ENCODE measurements around the gene BICC1. TPM values are rescaled to one million over a fixed set of nuclear protein-coding genes. Genes with fewer than 3 reads are reported as not detected.

The BICC1 gene
- total RNA-seq, 1 donor from 2014 or later, result 7.6 TPM

DNA sequence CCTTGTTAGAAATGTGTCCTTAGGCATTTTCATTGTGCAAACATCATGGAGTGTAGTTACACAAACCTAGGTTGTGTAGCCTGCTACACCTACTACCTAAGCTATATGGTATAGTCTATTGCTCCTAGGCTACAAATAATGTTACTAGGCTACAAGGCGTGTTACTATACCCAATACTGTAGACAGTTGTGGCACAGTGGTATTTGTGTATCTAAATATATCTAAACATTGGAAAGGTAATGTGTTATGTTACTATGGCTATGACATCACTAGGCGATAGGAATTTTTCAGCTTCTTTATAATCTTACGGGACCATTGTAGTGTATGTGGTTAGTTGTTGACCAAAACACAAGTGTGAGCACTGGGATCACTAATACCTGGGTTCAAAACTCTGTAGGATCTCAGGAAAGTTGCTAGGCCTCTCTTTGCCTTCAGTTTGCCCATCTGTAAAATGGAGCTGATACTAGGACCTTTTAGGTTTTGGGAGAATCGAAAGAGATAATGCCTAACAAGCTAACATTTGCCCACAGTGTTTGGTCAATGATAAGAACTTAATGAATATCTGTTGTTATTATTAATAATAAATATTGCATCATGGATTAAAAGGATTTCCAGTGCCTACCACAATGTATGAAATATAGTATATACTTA lies 2.7 kb downstream of the BICC1 start:
- no peak for DNase-seq

DNA sequence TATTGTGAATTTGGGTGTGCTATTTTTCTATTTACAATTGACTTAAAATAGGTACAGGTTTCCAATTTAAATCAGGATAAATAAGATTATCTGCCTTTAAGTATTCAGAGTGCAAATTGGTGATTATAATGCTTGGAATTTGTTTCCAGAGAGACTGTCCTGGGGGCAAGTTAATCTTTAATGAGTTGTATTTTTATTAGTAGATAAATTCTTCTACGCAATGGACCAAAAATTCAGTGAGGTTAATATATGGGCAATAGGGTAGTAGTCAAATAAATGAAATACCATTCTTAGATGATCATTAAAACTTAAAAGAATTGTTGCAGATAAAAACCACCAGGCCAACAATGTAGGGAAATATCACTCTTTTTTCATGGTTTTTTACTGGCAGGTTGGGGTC lies 3.4 kb downstream of the BICC1 start:
- no peak for DNase-seq

DNA sequence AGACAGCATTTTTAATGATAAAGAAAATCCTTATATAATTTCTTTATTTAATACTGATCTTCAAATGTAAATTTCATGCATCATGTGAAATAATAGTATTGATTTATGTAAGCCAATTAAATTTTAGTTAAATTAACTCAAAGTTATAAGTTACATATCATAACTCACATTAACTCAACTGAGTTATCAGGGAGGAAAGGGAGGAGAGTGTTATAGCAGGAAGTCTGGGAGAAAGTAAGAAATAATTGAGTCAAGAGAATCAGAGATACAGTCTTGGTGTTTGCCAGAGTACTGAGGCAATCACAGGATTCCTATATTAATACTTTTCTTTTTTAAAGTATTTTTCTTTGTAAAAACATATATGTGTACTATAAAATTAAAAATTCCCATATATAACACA lies 4.0 kb downstream of the BICC1 start:
- DNase-seq, result no peak

DNA sequence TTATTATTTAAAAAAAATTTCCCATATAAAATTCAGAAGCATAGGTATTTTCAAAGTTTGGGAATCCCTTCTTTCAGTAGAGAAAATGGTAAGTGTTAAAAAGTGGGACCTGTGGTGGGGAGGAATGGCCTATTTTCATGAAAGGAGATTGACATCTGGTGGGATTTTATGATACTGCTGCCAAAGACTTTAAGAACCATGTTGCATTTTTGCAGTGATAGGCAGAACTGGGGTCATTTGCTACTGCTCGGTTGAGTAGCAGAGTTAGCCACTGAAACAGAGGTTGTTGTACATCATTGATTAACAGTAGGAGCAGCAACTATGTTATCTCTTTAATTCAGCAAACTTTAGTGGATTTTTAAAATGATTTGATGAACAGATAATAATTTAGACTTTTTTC lies 4.4 kb downstream of the BICC1 start:
- no peak for DNase-seq

DNA sequence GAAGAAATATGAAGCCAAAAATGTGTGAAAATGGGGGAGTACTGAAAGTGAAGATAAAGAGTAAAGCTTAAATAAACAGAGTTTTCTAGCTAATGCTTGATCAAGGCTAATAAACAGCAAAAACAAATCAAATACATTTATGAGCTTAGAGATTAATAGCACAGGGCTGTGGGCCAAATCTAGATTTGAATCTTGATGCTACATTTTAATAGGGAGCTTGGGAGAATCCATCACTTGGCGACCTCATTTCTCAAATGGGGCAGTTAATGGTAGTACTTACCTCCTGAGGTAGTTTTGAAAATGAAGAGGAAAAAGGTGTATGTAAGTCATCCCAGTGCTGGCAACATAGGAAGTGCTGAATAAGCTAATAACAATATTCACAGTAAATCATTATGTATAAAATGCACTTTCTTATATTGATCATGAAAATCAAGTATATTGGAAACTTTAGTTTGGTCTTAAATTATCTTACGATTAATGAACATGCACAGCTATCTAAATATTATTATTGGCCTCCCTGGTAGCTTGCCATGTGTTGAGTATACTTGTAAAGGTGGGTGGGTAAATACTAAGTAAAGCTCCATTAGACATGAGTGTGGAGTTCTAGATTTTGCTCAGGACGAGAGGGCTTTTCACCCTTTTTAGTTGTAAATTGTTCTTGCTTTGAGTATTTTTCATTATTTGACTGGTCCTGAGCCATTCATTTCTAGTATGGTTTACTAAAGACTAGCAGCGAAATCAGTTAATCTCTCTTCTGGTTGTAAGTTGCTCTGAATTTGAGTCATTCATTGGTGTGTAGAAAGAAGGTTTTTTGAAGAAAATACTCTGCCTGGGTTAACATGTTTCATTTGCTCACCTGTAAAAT lies 5.1 kb downstream of the BICC1 start:
- DNase-seq, result no peak

DNA sequence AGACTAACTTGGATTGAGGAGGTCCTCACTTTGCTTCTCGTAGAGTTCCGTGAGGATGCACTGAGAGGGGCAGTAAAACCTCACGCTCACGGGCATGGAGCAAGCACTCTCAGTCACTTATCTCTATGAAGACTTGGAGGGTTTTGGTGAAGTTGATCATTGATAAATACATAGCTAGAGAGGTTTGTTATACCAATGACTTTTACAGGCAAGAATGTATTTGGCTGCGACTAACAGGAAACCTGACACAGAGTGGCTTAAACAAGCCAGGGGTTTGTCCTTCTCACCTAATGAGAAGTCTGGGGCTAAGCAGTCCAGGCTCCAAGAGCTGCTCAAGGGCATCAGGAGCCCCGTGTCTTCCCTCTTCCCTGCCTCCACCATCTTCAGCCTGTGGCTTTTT lies 6.1 kb downstream of the BICC1 start:
- no peak for DNase-seq

DNA sequence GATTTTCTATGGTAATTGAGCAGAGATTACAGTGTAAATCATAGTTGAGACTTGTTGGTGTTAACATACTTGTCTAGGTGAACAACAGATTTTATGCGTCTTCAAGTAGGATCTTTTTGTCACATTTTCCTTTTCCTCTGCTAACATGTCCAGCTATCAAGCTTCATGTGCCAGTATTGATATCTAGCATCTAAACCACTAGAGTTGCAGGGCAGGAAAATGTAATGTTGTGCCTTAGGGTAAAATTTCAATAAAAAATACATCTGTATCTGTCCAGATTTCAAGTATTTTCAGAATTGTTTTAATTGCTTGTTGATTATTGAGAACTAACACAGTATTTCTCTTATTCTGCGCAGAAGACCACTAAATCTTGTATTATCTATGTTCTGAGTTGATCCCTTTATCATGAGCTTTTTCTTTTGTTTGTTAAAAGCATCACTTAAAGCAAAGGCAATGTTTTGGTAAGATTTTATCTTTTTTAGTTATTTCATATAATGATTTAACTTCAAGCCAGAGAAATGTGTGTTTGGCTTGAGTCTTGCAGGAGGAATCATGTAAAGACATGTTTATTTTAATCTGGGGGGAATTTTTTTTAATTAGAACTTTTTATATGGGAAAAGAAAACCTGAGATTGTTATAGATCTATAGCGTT lies 16.5 kb downstream of the BICC1 start:
- no peak for DNase-seq

DNA sequence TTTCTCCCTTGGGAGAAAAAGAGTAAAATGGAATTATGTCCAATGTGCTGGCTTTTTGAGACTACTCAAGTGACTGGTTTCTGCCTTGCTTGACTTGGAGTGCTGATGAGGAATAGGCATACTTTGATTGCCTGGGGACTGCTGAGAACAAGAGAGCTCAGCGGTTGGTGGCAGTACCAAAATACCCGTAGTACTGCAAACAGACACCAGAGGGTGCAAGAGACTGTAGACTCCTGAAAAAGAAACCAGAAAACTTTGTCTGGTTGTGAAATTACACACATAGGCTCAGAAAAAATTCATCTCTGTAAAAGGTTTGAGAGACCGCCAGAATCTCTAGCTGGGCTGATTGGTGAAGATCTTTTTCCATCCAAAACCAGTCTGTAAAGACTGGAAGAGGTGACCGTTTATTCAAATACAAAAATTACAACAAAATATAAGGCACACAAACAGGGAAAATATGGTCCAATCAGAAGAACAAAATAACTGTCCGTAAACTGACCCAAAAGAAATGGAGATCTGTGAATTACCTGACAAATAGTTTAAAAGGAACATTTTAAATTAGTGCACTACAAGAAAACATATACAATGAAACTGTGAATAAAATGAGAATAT lies 18.5 kb downstream of the BICC1 start:
- no peak for DNase-seq

DNA sequence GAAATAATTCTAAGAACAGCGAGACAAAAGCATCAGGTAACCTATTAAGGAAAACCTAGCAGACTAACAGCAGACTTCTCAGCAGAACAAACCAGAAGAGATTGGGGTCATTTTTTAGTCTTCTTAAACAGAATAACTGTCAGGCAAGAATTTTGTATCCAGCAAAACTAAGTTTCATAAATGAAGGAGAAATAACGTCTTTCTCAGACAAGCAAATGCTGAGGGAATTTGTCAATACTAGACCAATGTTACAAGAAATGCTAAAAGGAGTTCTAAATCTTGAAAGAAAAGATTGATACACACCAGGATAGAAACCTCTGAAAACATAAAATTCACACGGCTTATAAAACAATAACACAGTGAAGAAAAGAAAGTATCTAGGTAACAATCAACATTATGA lies 22.6 kb downstream of the BICC1 start:
- DNase-seq, result no peak

DNA sequence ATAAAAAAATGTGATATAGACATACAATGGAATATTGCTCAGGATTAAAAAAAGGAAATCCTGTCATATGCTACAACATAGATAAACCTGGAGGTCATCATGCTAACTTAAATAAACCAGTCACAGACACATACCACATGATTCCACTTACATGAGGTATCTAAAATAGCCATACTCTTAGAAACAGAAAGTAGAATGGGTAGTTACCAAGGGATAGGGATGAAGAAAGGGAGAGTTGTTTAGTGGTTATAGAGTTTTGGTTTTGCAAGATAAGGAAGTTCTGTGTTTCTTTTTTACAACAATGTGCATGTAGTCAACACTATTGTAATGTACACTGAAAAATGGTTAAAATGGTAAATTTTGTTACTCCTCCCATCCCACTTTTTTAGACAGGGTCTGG lies 30.5 kb downstream of the BICC1 start:
- DNase-seq, result no peak

DNA sequence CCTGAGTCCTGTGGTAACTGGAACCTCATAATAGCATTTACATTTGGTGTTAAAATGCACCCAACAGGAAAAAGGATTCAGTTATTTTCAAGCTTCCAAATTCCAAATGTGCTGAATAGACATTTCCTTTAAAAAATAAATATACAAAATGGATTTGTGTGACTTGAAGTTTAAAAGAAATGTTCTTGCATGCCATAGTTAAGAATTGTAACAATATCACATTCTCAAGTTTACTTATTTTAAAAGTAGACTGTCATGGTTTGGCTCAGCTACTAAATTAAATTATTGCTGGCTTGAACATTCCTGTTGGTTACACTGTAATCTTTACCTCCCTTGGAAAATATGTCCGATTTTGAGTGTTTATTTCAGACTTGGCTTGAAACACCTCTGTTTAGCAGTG lies 31.5 kb downstream of the BICC1 start:
- no peak for DNase-seq

DNA sequence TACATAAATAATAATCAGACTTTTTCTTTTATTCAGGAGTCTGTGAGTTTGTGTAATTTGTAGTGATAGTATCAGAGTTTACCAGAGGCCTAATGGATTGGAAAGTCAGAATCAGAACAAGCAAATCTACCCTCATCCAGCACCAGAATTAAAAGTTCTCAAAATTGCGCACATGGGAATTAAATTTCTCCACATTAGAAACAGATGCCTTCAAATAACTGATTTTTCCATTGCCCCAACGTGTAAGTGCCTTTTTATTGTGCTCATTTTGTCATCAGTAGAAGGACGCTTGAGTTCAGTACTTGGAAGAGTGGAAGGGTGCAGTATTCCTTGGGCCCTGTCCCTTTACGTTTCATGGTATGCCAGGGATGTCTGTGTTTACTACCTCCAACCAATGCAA lies 32.8 kb downstream of the BICC1 start:
- DNase-seq, result no peak

DNA sequence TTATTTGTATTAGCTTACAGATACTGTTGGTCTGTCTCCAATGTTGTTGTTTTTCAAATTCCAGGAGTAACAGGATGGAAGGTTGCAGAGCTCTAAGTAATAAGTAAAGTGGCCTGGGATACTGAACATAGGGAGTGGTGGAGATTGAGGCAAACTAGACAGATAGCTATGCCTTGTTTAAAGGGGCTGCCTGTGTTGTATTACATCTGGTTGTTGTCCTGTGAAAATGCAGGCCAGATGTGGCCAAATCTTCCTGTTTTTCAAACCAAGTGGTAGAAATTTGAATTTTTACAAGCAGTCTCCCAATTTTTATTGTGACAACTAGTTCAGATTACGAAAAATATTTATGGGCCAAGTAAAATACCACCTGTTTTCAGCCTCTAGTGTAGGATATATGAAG lies 33.5 kb downstream of the BICC1 start:
- no peak for DNase-seq

DNA sequence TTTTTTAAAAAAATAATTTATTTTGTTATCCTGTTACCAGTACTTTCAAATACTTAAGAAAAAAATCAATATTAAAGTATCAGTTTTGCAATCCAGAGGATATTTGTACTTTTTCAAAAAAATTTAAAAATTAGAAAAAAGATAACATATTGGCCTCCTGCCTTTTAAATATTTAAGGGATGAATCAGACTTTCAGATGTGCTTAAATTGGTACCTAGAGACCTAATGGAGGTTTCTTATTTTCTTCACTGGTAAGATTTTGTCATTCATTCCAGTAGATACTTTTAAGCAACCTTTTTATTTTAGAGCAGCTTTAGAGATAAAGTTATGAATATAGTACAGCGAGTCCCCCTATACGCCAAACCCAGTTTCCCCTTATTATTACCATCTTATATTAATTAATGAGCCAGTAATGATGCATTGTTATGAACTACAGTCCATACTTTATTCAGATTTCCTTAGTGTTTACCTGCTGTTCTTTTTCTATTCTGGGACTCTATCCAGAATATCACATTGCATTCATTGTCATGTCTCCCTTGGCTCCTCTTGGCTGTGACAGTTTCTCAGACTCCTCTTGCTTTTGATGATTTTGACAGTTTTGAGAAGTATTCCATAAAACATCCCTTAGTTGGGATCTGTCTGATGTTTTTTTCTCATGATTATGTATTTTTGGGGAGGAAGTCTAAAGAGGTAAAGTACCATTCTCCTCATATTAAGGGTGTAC lies 34.2 kb downstream of the BICC1 start:
- no peak for DNase-seq

DNA sequence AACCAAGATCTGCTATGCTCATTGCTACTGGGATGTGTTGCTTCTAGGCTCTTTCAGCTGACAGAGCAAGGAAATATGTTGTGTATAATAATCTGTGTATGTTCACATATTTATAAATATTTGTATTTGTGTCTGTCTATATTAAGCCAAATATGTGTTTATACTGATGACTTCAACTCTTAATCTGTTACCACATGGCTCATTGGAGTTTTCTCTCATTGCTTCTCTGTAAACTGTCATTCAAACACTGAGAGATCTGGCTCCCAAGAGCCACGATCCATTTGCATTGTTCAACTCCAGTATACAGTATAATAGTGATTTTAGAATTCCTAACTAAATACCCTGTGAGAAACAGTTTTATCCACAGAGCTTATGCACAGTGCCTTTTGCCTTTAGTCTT lies 35.3 kb downstream of the BICC1 start:
- no peak for DNase-seq

DNA sequence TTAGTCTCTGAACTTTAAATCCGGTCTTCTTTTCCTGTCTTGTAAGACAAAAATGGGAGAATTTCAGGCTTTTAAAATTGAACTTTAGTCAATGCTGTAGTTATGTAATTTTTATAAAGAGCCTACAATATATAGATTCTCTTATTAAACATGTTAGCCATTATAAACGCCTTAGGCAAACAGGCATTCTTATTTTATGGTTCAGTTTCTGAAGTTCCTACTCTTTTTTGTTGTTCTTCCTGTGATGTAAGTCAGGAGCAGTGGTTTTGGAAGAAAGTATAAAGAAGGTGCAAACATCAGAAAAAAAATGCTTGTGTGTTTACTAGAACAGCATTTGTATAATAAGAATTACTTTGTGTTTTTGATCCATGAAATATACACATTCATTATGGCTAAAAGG lies 41.6 kb downstream of the BICC1 start:
- no peak for DNase-seq

DNA sequence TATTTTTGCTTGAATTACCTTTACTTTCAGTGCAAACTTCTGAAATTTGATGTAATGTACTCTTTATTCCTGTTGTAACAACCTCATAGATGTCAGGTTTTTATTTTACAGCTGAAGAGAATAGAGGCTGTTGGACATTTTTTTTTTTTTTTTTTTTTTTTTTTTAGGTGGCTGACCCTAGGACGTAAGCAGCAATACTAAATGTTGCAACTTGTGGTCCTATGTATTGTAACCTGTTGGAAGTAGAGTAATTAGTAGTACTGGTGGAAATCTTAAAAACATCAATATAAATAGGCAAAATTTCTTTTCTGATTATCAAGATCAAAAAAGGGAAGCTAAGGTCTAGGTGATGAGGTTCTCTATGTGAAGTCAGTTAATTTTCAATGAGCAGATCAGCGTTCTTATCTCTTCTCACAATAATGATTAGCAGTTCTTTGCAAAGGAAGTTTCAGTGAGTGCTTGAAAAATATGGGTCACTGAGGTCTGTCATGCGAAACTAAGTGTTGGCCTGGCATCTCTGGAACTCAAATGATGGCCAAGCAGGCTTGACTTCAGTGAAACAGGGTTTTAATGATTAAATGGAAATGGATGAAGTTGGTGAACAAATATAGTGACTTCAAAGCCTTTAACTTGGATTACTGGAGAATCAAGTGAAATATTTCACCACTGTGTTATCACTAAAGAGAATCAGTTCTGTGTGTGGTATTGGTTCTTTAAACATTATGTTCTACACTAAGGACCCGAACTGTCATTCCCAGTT lies 42.7 kb downstream of the BICC1 start:
- no peak for DNase-seq

DNA sequence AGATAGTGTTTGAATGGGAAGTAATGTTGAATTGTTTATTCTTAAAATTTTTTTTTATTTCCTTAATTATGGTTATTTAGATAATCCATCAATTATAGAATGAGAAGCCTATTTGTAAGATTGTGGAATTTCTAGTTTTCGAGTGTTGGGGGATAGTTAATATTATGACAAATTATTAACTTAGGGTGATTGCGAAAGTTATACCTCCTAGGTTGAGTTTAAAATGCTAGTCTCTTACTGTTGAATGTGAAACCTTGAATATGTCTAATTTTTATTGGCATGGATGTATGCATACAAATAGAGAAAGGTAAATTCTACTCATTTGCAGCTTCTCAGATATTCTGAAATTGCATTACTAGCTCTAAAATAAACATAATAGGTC lies 43.2 kb downstream of the BICC1 start:
- DNase-seq, result no peak

DNA sequence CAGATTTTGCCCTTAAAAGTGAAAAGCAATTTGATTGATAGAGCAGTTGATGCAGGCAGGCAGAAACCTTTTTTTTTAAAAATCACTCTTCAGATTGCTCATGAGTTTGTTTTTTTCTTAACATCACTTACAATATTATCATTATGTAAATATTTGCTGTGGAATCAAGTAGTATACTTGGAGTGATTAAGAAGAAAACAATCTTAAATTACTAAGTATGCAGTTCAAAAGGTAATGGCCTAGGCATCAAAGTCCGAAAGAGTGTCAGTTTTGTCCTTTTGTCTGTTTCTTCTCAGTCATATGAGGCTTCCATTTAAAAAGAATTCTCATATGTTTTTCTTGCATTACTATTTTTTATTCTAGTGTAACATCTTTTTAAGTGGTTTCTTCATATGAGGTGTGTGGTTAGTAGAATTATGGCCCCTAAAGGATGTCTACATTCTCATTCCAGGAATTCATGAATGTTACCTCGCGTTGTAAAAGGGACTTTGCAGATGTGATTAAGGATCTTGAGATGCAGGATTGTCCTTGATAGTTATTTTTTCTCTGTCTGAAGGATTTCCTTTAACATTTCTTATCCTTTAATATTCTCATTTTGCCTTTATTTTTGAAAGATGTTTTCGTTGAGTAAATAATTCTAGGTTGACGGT lies 44.0 kb downstream of the BICC1 start:
- DNase-seq, result no peak

DNA sequence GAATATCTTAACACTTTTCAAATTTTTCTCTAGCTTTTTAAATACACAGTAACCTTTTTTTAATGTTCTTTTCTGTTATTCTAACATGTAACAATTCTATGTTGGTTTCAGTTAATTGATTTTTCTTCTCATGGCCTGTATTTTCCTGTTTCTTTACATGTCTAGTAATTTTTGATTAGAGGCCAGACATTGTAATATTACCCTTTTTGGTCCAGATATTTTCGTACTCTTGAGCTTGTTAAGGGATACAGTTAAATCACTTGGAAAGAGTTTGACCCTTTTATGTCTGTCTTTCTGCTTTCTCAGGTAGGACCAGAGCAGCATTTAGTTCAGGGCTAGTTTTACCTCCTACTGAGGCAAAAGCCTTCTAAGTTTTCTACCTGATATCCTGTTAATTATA lies 45.0 kb downstream of the BICC1 start:
- no peak for DNase-seq

DNA sequence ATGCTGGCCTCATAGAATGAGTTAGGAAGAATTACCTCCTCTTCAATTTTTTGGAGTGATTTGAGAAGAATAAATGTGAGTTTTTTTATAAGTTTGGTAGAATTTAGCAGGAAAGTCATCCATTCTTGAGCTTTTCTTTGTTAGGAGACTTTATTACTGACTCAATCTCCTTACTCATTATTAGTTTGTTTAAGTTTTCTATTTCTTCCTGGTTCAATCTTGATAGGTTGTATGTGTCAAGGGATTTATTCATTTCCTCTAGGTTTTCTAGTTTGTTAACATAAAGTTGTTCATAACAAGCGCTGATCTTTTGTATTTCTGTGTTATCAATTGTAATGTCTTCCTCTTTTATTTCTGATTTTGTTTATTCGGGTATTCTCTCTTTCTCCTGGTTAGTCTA lies 47.4 kb downstream of the BICC1 start:
- no peak for DNase-seq
